NCI-H1436 treated with DMSO at 0.1 percent for 48 hours (cell line): ENCODE data around the gene KRT8.

Experiments
- DNase-seq: peaks from one replicate; lab custom pipeline; 2025; lab: John Stamatoyannopoulos, UW

KRT8 gene

DNA sequence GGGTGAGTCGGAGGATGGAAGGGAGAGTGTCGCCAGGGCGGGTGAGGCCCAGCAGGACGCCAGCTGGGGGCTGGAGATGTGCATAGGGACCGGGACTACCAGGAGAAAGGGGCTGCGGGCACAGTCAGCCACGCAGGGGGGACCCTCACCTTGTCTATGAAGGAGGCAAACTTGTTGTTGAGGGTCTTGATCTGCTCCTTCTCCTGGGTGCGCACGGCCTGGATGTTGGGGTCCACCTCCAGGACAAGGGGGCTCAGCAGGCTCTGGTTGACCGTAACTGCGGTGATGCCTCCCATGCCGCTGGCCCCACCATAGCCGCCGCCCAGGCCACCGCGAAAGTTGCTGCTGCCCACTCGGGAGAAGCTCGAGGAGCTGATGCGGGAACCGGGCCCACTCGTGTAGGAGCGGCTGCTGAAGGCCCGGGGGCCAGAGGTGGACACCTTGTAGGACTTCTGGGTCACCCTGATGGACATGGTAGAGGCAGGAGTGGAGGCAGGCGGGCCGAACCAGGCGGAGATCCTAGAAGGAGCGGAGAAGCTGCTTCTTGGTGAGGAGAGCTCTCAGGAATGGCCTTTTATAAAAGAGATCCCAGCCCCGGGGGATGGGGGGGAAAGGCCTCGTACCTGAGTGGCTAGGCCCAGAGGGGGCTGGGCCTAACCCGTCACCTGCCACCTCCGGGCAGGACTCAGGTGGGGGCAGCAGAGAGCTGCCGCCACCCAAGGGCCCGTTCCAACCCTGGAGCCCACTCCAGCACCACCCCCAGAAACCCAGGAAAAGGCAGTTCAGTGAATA lies at the start of gene KRT8:
KRT8 (minus strand) TSS at position 568 of the 792 bp plus-strand sequence; CDS start at position 473, 95 bp downstream.
- DNase-seq: peak; percentile 88

DNA sequence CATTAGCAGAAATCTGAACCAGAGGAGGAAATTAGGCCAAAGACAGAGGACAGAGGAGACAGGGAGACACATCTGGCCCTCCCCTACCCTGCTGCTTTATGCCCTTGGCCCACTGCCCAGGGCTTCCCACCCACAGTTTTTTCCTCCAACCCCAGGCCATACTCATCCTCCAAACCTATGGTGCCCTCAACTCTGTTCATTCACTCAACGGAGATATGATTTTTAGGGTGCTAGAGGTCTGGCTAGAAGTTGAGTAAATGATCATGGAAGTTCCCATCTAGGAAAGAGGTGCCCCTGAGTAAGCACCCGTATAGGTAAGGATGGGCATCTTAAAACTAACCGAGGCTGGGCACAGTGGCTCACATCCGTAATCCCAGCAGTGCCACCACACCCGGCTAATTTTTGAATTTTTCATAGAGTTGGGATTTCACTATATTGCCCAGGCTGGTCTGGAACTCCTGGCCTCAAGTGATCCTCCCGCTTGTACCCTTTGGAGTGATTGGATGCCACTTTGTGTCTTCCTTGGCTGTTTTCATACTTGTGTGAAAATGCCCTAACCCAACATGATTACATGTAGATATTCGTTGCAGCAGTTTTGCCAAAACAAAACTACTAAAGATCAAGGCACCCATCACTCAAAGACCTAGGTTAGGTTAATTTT lies 48.4 kb upstream of the KRT8 start:
- DNase-seq: no peak

DNA sequence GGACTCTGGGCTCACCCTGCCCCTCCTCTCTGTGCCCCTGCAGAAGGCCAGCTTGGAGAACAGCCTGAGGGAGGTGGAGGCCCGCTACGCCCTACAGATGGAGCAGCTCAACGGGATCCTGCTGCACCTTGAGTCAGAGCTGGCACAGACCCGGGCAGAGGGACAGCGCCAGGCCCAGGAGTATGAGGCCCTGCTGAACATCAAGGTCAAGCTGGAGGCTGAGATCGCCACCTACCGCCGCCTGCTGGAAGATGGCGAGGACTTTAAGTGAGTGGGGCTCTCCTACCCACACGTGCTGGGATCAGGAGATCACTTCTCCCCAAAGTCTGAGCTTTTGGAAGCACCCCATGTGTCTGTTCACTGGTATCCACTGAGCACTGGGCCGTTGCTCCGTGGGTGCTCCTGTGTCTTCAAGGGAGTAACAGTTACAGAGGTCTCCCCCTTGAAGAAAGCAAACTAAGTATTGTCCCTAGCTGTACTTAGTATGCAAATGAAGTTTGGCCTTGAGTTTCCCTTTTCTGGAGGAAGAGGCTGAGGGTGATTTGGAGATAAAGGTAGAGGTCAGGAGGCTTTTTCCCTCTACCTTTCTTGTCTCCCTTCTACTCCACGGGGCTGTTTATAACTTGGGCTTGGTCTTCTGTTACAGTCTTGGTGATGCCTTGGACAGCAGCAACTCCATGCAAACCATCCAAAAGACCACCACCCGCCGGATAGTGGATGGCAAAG lies 47.4 kb upstream of the KRT8 start:
- no peak for DNase-seq

DNA sequence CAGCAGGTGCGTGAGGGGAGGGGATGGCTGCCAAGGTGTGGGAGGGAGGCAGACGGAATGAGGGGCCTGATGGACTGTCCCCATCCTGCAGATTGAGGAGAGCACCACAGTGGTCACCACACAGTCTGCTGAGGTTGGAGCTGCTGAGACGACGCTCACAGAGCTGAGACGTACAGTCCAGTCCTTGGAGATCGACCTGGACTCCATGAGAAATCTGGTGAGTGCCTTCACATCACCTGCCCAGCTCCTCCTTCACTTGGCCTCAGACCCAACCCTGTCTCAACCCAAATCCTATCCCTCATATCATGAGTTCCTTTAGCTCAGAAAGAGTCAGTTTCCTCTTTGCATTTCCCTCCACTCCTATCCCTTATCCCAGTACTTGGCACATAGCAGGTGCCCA lies 46.8 kb upstream of the KRT8 start:
- DNase-seq: no peak

DNA sequence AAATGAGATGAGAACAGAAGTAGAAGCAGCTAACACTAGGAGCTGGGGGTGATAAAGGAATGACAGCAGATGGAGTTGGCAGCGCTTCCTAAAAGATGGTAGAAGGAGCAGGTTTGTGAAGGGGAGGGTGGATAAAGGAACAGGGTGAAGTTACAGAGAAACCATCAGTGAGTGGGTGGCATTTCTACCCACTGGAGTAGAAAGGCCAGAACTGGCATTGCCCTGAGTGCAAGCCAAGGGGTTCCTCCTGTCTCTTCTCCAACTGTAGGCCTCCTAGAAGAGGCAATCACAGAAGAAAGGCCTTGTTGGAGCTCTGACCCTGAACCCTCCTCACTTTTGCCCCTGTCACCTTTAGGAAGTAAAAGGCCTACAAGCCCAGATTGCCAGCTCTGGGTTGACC lies 46.2 kb upstream of the KRT8 start:
- DNase-seq: no peak

- DNase-seq: no peak
Observed at GRCh38 chr12:52950553-52950952, 45.7 kb upstream of the KRT8 start.

GRCh38 chr12:52949413-52950331 lies 44.8 kb upstream of the KRT8 start:
- no peak for DNase-seq

DNA sequence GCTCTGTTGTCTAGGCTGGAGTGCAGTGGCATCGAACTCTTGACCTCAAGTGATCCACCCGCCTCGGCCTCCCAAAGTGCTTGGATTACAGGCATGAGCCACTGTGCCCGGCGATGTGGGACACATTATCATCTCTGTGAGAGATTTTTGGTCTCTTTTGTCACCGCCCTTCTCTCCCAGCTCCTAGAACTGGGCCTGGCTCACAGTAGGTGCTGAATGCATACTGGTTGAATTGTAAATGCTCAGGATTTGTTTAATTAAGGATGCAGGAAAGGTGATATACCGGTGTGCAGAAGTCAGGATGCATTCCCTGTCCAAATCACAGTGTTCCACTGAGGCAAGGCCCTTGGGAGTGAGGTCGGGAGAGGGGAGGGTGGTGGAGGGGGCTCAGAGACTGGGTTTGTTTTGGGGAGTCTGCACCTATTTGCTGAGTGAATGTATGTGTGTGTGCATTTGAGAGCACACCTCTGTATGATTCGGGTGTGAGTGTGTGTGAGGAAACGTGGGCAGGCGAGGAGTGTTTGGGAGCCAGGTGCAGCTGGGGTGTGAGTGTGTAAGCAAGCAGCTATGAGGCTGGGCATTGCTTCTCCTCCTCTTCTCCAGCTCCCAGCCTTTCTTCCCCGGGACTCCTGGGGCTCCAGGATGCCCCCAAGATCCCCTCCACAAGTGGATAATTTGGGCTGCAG lies 43.0 kb upstream of the KRT8 start:
- no peak for DNase-seq

- no peak for DNase-seq
Observed at GRCh38 chr12:52946797-52947547, 42.1 kb upstream of the KRT8 start.

GRCh38 chr12:52946334-52946733 lies 41.5 kb upstream of the KRT8 start:
- DNase-seq: no peak

- no peak for DNase-seq
Observed at GRCh38 chr12:52945389-52946232, 40.7 kb upstream of the KRT8 start.

DNA sequence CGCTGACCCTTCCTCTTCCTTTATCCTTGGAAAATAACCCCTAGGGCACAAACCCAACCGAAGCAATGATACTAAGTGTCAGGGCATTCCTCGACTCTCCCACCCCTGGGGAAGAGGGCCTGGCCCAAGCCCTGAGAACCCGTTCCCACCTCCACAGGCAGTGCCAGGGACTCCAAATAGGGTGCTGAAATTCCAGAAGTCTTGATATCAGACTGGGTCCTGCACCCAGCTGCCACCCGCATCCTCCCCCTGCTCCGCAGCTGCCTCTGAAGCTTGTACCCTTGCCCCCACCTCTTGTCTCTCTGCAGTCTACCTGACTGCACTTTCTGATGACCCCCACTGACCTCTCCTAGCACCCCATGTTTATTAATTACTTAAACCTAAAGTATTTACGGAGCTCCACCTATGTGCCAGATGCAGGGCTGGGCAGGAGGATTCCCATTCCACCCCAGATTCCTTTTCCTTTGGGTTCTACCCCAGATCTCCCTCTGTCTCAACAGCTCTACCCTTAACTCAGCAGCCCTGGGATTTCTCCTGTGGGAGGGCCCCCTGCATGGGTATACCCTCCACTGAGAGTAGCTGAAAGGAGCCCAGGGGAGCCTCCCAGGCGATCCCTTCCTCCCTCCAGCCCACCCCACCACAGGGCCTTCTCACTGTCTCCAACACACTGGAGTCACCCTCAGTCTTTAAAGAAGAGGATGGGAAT lies 40.0 kb upstream of the KRT8 start:
- DNase-seq: no peak

DNA sequence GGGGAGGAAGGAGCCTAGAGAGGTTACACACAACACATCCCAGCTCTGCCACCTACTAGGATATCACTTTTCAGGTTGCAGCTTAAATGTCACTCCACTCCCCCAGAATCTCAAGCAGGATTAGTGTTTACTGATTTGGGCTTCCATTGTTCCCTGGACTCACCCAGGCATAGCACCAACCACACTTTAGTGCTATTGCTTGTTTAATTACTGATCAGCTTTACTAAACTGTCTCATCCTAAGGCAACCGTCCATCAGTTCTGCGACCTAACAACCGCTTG lies 38.0 kb upstream of the KRT8 start:
- no peak for DNase-seq

GRCh38 chr12:52942066-52942900 lies 37.4 kb upstream of the KRT8 start:
- no peak for DNase-seq

- no peak for DNase-seq
Observed at GRCh38 chr12:52929538-52929937, 24.7 kb upstream of the KRT8 start.

DNA sequence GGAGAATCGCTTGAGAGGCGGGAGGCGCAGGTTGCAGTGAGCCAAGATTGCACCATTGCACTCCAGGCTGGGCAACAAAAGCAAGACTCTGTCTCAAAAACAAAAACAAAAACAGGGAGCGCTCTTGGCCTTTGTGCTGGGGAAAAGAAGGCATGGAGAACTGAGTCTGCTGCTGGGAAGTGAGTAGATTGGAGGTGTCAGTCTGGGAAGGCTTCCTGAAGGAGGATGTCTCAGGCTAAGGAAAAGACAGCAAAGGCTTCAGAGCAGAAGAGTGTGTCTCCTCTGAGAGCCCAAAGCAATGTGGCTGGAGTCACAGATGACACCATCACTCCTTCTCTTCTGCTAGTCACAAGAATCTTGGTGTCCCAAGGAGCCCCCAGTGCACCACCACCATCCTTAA lies 23.1 kb upstream of the KRT8 start:
- no peak for DNase-seq

- no peak for DNase-seq
Observed at GRCh38 chr12:52926596-52927234, 21.8 kb upstream of the KRT8 start.
